HG03108 (cell line): ENCODE data around the gene BACH2.
"Not testable (repeated sequence)": the region's sequence is repeated elsewhere in the genome, so short reads cannot be mapped to it uniquely, and the experiment has no call there.

Source experiments
- ATAC-seq: cut with Tn5 transposase; IDR thresholded peaks from one replicate; pipeline ENCODE4 v1.9.1; 2021; ENCODE audit warnings: moderate library complexity; ENCODE audit not compliant: unreplicated experiment

The BACH2 gene

GRCh38 chr6:90078513-90079289, 217.9 kb downstream of the BACH2 start:
- ATAC-seq, result no peak

- ATAC-seq, result no peak
These were observed 219.9 kb downstream of the BACH2 start for GRCh38 chr6:90076511-90077415.

- no peak for ATAC-seq
These were observed 222.3 kb downstream of the BACH2 start for GRCh38 chr6:90074161-90074850.

GRCh38 chr6:90072935-90073464, 223.6 kb downstream of the BACH2 start:
- ATAC-seq, result no peak

- no peak for ATAC-seq
These were observed 224.1 kb downstream of the BACH2 start for GRCh38 chr6:90072501-90072900.

GRCh38 chr6:90068703-90069523, 227.7 kb downstream of the BACH2 start:
- ATAC-seq, result no peak

GRCh38 chr6:90068264-90068663, 228.4 kb downstream of the BACH2 start:
- ATAC-seq, result no peak

GRCh38 chr6:90066697-90067096, 229.9 kb downstream of the BACH2 start:
- no peak for ATAC-seq

- no peak for ATAC-seq
These were observed 231.5 kb downstream of the BACH2 start for GRCh38 chr6:90065173-90065572.

- no peak for ATAC-seq
These were observed 234.0 kb downstream of the BACH2 start for GRCh38 chr6:90062667-90063066.

GRCh38 chr6:90062051-90062450, 234.6 kb downstream of the BACH2 start:
- no peak for ATAC-seq

- ATAC-seq, result not testable (repeated sequence)
These were observed 237.5 kb downstream of the BACH2 start for GRCh38 chr6:90059178-90059577.

GRCh38 chr6:90055924-90056323, 240.7 kb downstream of the BACH2 start:
- not testable (repeated sequence) for ATAC-seq

- not testable (repeated sequence) for ATAC-seq
These were observed 242.4 kb downstream of the BACH2 start for GRCh38 chr6:90054193-90054592.

GRCh38 chr6:90053614-90054013, 243.0 kb downstream of the BACH2 start:
- ATAC-seq, result no peak

- no peak for ATAC-seq
These were observed 247.3 kb downstream of the BACH2 start for GRCh38 chr6:90049295-90049694.

- ATAC-seq, result no peak
These were observed 248.3 kb downstream of the BACH2 start for GRCh38 chr6:90048206-90048967.

- ATAC-seq, result no peak
These were observed 251.1 kb downstream of the BACH2 start for GRCh38 chr6:90045535-90045934.

GRCh38 chr6:90044833-90045381, 251.7 kb downstream of the BACH2 start:
- ATAC-seq, result no peak
